SK-N-SH treated with all-trans-retinoic acid at 6 μM for 48 hours (cell line): ENCODE data around the gene TLR4.

Source experiments
- BACH2 ChIP-seq: fragments of 250-450 bp; sonication (Bioruptor Pico); IDR thresholded peaks from 2 replicates; pipeline ENCODE4 v1.9.0; 2021; ENCODE audit warnings: mild to moderate bottlenecking, borderline replicate concordance
- CREB5 ChIP-seq: fragments of 250-450 bp; sonication (Bioruptor Pico); IDR thresholded peaks from 2 replicates; pipeline ENCODE4 v1.5.1; 2020; ENCODE audit warnings: low read depth, mild to moderate bottlenecking, moderate library complexity
- CSRNP3 ChIP-seq: fragments of 250-450 bp; sonication (Bioruptor Pico); IDR thresholded peaks from 2 replicates; pipeline ENCODE4 v1.5.1; 2021; ENCODE audit warnings: mild to moderate bottlenecking, moderate library complexity
- PATZ1 ChIP-seq: fragments of 250-450 bp; sonication (Bioruptor Pico); IDR thresholded peaks from 2 replicates; pipeline ENCODE4 v1.8.0; 2020; ENCODE audit warnings: mild to moderate bottlenecking, moderate library complexity, borderline replicate concordance
- POU6F1 ChIP-seq: fragments of 250-450 bp; sonication (Bioruptor Pico); IDR thresholded peaks from 2 replicates; pipeline ENCODE4 v1.8.0; 2021; ENCODE audit warnings: low read depth, mild to moderate bottlenecking, moderate library complexity, borderline replicate concordance
- ZFP3 ChIP-seq: fragments of 250-450 bp; sonication (Bioruptor Pico); IDR thresholded peaks from 2 replicates; pipeline ENCODE4 v1.5.0; 2020; ENCODE audit warnings: mild to moderate bottlenecking, moderate library complexity

GRCh38 chr9:117665601-117666385 lies 38.4 kb upstream of the TLR4 start:
- TF ChIP-seq ZFP3 (CRISPR knock-in tag) (no peak), BACH2 (CRISPR knock-in tag) (no peak), CREB5 (CRISPR knock-in tag) (no peak), CSRNP3 (CRISPR knock-in tag) (no peak), POU6F1 (CRISPR knock-in tag) (no peak), PATZ1 (CRISPR knock-in tag) (no peak)
